ENCODE measurements around the gene PTPRN2. TPM values are rescaled to one million over a fixed set of nuclear protein-coding genes. Genes with fewer than 3 reads are reported as not detected.

PTPRN2 gene
- total and polyA plus RNA-seq, 2 of the 13 experiments (the other 11 are each of a cell fraction or from before 2014, with no cell fraction given) = 2.5 to 24.2 TPM

GRCh38 chr7:158004123-158004490, 583.5 kb downstream of the PTPRN2 start:
- Histone ChIP-seq H3K27ac (ENCODE audit: extremely low read length, insufficient read depth, low read length) (no peak overlapping the region), H2AFZ (ENCODE audit: low read length) (no peak overlapping the region), H3K27me3 (ENCODE audit: control insufficient read depth in 1 of 2, insufficient read depth in 2 of 2, low read length in 2 of 2) (no peaks in the 10 kb centered on the region), H3K9ac (ENCODE audit: insufficient read depth, low read depth, low read length) (no peak overlapping the region), H4K20me1 (ENCODE audit: insufficient read depth, low read length) (0 out of 2 replicates have a peak, but pooled peaks cover 3% of the 10 kb centered on the region), H3K4me2 (ENCODE audit: low read depth, low read length) (no peak overlapping the region), H3K4me1 (ENCODE audit: insufficient read depth, low read length) (no peaks in the 10 kb centered on the region), H3K4me3 (replicated peaks in 1 of 3; ENCODE audit: insufficient read depth in 1 of 3, low read depth in 2 of 3, low read length in 3 of 3) (no peak overlapping the region), H3K36me3 (replicated peaks in 1 of 2; ENCODE audit: control insufficient read depth in 1 of 2, insufficient read depth in 2 of 2, low read length in 2 of 2) (no peaks in the 10 kb centered on the region), H3K9me3 (ENCODE audit: low read length) (no peaks in the 10 kb centered on the region), H3K79me2 (ENCODE audit: insufficient read depth, low read length) (no peaks in the 10 kb centered on the region)
- intact Hi-C loops (cut with micrococcal nuclease; ENCODE audit: unreplicated experiment) (no loop called here), in situ Hi-C loops (cut with HindIII; ENCODE audit: extremely low pct_ligation_motif_present, low pct_unique_long_range_greater_than_20kb) (no loop called here)
- no peak for TF ChIP-seq ZNF121 (CRISPR knock-in tag; IDR thresholded peaks at IDR 0.05)
- FAIRE-seq (no peak), ATAC-seq (no peak), DNase-seq (ENCODE audit: low spot score) (no peak)
- CTCF ChIA-PET (ENCODE audit: low intra/inter-chr PET ratio, low total read pairs) = no interaction called here
- no TSS peak for BruUV-seq (replicated peaks)
- POLR2A ChIA-PET = no interaction called here
- WGBS (ENCODE audit: low lambda C conversion rate) = 44% methylated on average over 2 of the region's 2 CpGs

- FAIRE-seq = no peak
- TF ChIP-seq, protein P1, sequence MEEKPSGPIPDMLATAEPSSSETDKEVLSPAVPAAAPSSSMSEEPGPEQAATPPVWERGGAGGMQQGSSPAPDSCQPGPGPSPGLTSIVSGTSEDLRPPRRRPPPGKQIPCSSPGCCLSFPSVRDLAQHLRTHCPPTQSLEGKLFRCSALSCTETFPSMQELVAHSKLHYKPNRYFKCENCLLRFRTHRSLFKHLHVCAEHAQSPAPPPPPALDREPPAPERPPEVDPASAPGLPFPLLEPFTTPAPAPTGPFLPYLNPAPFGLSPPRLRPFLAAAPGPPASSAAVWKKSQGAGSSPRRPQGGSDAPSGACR (CRISPR knock-in tag; IDR thresholded peaks at IDR 0.05) = no peak
- TF ChIP-seq, protein P2, sequence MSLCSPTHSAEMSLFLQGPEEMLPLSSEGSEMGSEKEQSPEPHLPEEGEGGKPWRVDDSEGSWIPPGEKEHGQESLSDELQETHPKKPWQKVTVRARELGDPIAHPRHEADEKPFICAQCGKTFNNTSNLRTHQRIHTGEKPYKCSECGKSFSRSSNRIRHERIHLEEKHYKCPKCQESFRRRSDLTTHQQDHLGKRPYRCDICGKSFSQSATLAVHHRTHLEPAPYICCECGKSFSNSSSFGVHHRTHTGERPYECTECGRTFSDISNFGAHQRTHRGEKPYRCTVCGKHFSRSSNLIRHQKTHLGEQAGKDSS (CRISPR knock-in tag; IDR thresholded peaks at IDR 0.05; ENCODE audit: borderline replicate concordance, low read depth) = no peak
- TF ChIP-seq ISX (CRISPR knock-in tag; conservative IDR thresholded peaks at IDR 0.05) (no peak), ADNP (CRISPR knock-in tag; IDR thresholded peaks at IDR 0.05) (no peak), ZNF775 (CRISPR knock-in tag; IDR thresholded peaks at IDR 0.05; ENCODE audit: borderline replicate concordance) (no peak), NFKBIZ (CRISPR knock-in tag; IDR thresholded peaks at IDR 0.05) (no peak), MAFF (IDR thresholded peaks at IDR 0.05; ENCODE audit: low read depth, low read length) (no peak), RAD21 (CRISPR knock-in tag; IDR thresholded peaks at IDR 0.05) (no peak), SMYD3 (CRISPR knock-in tag; IDR thresholded peaks at IDR 0.05) (no peak)
- POLR2A ChIA-PET = no interaction called here
- Histone ChIP-seq H3K27me3 (ENCODE audit: control insufficient read depth in 1 of 2, insufficient read depth in 2 of 2, low read length in 2 of 2) (no peaks in the 10 kb centered on the region), H3K36me3 (replicated peaks in 1 of 2; ENCODE audit: control insufficient read depth in 1 of 2, insufficient read depth in 2 of 2, low read length in 2 of 2) (no peaks in the 10 kb centered on the region), H4K20me1 (ENCODE audit: insufficient read depth, low read length) (0 out of 2 replicates have a peak, but pooled peaks cover 3% of the 10 kb centered on the region), H3K4me1 (ENCODE audit: insufficient read depth, low read length) (no peaks in the 10 kb centered on the region), H3K4me2 (ENCODE audit: low read depth, low read length) (no peak overlapping the region), H3K79me2 (ENCODE audit: insufficient read depth, low read length) (no peaks in the 10 kb centered on the region), H2AFZ (ENCODE audit: low read length) (no peak overlapping the region), H3K9me3 (ENCODE audit: low read length) (no peaks in the 10 kb centered on the region), H3K27ac (ENCODE audit: extremely low read length, insufficient read depth, low read length) (no peak overlapping the region), H3K9ac (ENCODE audit: insufficient read depth, low read depth, low read length) (no peak overlapping the region), H3K4me3 (replicated peaks in 1 of 3; ENCODE audit: insufficient read depth in 1 of 3, low read depth in 2 of 3, low read length in 3 of 3) (no peak overlapping the region)
- intact Hi-C loops (cut with micrococcal nuclease; ENCODE audit: unreplicated experiment) (no loop called here), in situ Hi-C loops (cut with HindIII; ENCODE audit: extremely low pct_ligation_motif_present, low pct_unique_long_range_greater_than_20kb) (no loop called here)
- DNase-seq (ENCODE audit: low spot score) = no peak
- ATAC-seq = no peak
- 87% methylated on average over 16 of the region's 23 CpGs for WGBS (ENCODE audit: low lambda C conversion rate)
- CTCF ChIA-PET (ENCODE audit: low intra/inter-chr PET ratio, low total read pairs) = no interaction called here
- BruUV-seq (replicated peaks) = no TSS peak
Observed at GRCh38 chr7:158003441-158004122, 584.0 kb downstream of the PTPRN2 start.
